ENCODE measurements around the gene NRG3. TPM values are rescaled to one million over a fixed set of nuclear protein-coding genes. Genes with fewer than 3 reads are reported as not detected.

Gene NRG3
- total and polyA plus RNA-seq, 2 of the 8 experiments (the other 6 are each of a cell fraction or from before 2014, with no cell fraction given) = 4.2 to 5.0 TPM

GRCh38 chr10:82041018-82041417 is 166.0 kb downstream of the NRG3 start:
- FAIRE-seq = peak; percentile 50
- Histone ChIP-seq H2BK12ac (ENCODE audit: low read depth, low read length) (no peak overlapping the region), H3K18ac (ENCODE audit: extremely low read depth, low read length) (no peak overlapping the region), H3K56ac (replicated peaks; ENCODE audit: insufficient read length, low read depth, low read length) (no peak overlapping the region), H3K23me2 (ENCODE audit: low read depth, low read length) (no peaks in the 10 kb centered on the region), H3K27ac (ENCODE audit: low read depth, low read length) (no peak overlapping the region; the same call in 1 of the 2 replicates), H2BK5ac (ENCODE audit: low read depth, low read length) (no peak overlapping the region), H3K4me1 (replicated peaks in 1 of 4; ENCODE audit: control insufficient read depth in 3 of 4, insufficient read depth in 4 of 4, low read length in 3 of 4) (0 out of 7 replicates have a peak, but pooled peaks cover 0 to 2% (median 0%) of the 10 kb centered on the region in 4 experiments), H3K36me3 (ENCODE audit: control insufficient read depth in 2 of 4, insufficient read depth in 4 of 4, low read length in 3 of 4) (no peaks in the 10 kb centered on the region), H3K9ac (replicated peaks in 1 of 4; ENCODE audit: extremely low read depth in 1 of 4, low read depth in 3 of 4, low read length in 3 of 4) (no peak overlapping the region), H4K20me1 (replicated peaks in 1 of 2; ENCODE audit: control insufficient read depth in 1 of 2, insufficient read depth in 2 of 2, low read length in 2 of 2) (no peaks in the 10 kb centered on the region), H4K91ac (replicated peaks; ENCODE audit: insufficient read length, low read length) (no peak overlapping the region), H3K79me1 (ENCODE audit: low read depth, low read length) (no peaks in the 10 kb centered on the region), H3K14ac (ENCODE audit: insufficient read length) (no peak overlapping the region), H3K4ac (replicated peaks; ENCODE audit: insufficient read length, low read depth, low read length) (no peak overlapping the region), H2AK5ac (ENCODE audit: low read depth, low read length) (no peak overlapping the region), H3K9me3 (ENCODE audit: insufficient read depth in 2 of 2, low read depth in 1 of 2, low read length in 1 of 2) (no peaks in the 10 kb centered on the region), H4K8ac (ENCODE audit: extremely low read depth, insufficient read depth, low read length) (no peak overlapping the region), H3K27me3 (replicated peaks in 1 of 4; ENCODE audit: control insufficient read depth in 3 of 4, extremely low read depth in 1 of 4, insufficient read depth in 3 of 4, low read length in 3 of 4) (no peaks in the 10 kb centered on the region), H3K23ac (ENCODE audit: insufficient read length) (no peak overlapping the region), H3K4me2 (ENCODE audit: insufficient read depth in 1 of 2, low read depth in 2 of 2, low read length in 2 of 2) (no peak overlapping the region), H3K4me3 (ENCODE audit: extremely low read depth in 1 of 4, insufficient read depth in 2 of 4, low read depth in 3 of 4, low read length in 4 of 4) (no peak overlapping the region), H4K5ac (ENCODE audit: insufficient read length, low read depth, low read length) (no peak overlapping the region), H3K79me2 (ENCODE audit: control insufficient read depth in 1 of 2, insufficient read depth in 2 of 2, low read length in 2 of 2) (no peaks in the 10 kb centered on the region), H2BK20ac (ENCODE audit: low read length) (no peak overlapping the region), H2BK15ac (ENCODE audit: low read length) (no peak overlapping the region), H2AFZ (ENCODE audit: low read length) (no peak overlapping the region), H2BK120ac (replicated peaks; ENCODE audit: low read depth, low read length) (no peak overlapping the region)
- ChIA-PET CTCF (ENCODE audit: partially characterized antibody) (interaction anchor here (0.6 to 1.0 kb wide), 4 partner anchors 8 to 226 kb away, joined by 3 read pairs; no protein-coding TSS in a partner anchor), POLR2A (ENCODE audit: partially characterized antibody) (no interaction called here)
- WGBS, 2 experiments (ENCODE audit: extremely low coverage in 1 of 2, insufficient coverage in 1 of 2, insufficient read length in 1 of 2, insufficient replicate concordance in 2 of 2, low coverage in 1 of 2, low lambda C conversion rate in 2 of 2, missing lambda C conversion rate in 1 of 2) = 85% methylated on average over 2 of the region's 2 CpGs; no CpG with 5 or more reads in 1 of the 2 experiments
- TF ChIP-seq CTCF (IDR thresholded peaks at IDR 0.05; ENCODE audit: control extremely low read depth in 1 of 3, insufficient read depth in 1 of 3, low read depth in 1 of 3, low read length in 3 of 3) = peak in 1 of 3 experiments; percentile 50; a peak in 2 of 4 replicates
- no peak for TF ChIP-seq NRF1 (IDR thresholded peaks at IDR 0.05; ENCODE audit: low read depth, low read length)
- TF ChIP-seq TEAD4 (IDR thresholded peaks at IDR 0.05; ENCODE audit: low read depth, low read length) = peak; percentile 93
- peak; percentile 34 to 39; a peak in 3 of 4 replicates for TF ChIP-seq RAD21 (IDR thresholded peaks at IDR 0.05 in 1 of 2, conservative IDR thresholded peaks at IDR 0.05 in 1 of 2; ENCODE audit: low read depth in 2 of 2, low read length in 2 of 2)
- peak in 1 of 2 experiments; percentile 7 for DNase-seq (ENCODE audit: low read depth in 1 of 2, low spot score in 2 of 2)
